Activated CD4-positive, alpha-beta T cell treated with anti-CD3 and anti-CD28 coated beads for 4 hours (primary cell): Measurements from ENCODE around the gene LTBP1.

ENCODE experiments used
- DNase-seq, 2 donors: peaks; one replicate each; pipeline ENCODE4 v3.0.0-alpha.2; 2020

Gene LTBP1

DNA sequence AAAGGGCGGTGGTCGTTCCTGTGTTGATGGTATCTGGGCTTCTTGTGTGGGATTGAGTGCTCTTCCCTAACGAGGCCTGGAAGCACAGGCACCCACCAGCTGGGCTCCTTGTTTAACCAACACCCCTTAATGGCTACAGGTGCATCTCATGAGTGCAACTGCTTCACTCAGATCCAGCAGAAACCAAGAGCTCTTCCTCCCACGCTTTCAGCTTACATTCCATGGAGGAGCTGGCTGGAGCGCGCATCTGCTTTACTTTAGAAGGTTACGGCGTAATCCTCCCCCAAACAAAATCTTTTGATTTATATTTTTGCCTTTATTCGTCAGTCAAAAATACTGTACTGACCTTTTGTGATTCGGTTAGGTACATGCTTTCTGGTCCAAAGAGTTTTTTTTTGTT, 174.7 kb downstream of the LTBP1 start:
- no peak for DNase-seq

DNA sequence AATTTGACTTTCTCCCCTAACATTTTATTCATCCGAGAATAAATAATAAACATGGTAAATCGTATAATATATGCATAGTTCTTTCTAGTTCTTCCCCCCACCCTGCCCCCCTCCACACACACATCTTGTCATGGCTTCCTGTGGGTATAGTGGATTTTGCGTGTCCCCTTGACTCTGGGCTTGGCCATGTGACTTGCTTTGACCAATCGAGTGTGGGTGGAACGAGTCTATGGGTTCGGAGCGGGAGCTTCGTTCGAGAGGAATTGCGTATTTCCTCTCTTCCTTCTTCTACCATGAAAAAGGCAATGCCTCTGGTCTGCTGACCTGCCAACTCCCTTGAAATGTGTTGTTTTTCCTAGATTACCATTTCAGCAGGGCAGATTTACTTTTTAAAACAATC, 175.2 kb downstream of the LTBP1 start:
- no peak for DNase-seq

DNA sequence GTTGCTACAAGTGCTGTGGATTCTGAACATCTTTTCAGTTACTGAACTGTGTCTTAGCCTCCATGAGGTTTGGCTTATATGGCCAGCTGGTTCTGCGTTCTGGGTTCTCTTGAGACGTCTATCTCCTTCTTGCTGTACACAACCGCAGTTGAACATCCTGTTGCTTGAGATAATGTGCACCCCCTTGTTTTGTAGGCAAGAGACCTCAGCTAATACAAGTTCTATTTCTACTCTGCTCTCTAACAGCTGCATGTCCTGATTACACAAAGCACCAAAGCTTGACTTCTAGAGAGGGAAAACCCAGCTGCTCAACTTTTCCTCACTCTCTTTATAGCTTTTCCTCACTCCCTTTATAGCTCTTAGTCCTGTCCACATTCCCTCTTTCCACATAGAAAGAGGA, 176.0 kb downstream of the LTBP1 start:
- no peak for DNase-seq

DNA sequence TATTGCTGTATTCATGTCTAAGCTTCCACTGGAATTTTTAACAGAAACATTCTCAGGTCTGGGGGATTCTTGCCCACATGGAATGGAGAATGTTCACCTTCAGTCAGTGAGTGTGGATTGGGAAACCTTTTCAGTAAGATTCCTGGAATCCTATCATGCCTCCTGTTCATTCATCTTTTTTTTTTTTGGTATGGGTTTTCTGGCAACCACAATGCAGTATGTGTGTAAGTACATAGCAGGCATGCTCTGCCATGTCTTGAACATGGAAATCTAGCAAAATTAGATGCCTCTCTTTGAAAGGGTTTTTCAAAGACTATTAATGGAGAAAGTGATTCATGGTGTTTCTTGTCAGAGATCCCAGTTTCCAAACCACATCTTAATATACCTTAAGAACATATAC, 176.5 kb downstream of the LTBP1 start:
- DNase-seq, result no peak

DNA sequence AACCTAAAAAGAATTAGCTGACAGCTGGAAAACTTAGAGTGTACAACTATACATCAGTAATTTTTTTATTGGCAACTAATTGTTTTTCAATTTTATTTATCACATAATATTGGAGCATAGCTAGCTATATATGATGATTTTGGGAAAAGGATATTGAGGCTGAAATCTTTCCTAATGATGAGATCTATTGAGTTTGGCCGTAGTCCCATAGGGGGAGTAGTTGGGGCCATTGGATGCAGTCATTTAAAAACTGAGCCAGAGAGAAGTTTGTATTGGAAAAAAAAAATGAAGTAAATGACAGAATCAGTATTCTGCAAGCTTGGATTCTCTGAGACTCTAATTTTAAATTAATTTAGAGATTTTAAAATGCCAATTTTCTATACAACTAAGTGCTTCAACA, 179.8 kb downstream of the LTBP1 start:
- no peak for DNase-seq

DNA sequence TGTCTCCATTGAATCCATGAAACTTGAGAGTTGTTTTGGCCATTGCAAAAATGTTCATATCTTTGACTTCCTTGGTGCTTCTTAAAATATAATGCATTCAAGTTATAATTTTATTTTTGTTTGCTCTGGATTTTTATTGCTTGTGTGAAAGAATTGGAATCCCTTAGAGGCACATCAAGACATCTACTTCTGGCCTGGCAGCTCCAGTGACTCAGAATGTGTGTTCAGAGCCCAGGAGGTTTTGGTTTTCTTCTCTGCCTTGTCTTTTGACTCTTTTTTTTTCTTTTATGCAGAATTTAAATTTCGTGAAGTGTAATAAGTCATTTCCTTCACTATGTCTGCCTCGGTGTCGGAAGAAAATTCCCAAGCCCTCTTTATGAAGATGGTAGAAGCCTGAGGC, 180.2 kb downstream of the LTBP1 start:
- DNase-seq, result no peak

DNA sequence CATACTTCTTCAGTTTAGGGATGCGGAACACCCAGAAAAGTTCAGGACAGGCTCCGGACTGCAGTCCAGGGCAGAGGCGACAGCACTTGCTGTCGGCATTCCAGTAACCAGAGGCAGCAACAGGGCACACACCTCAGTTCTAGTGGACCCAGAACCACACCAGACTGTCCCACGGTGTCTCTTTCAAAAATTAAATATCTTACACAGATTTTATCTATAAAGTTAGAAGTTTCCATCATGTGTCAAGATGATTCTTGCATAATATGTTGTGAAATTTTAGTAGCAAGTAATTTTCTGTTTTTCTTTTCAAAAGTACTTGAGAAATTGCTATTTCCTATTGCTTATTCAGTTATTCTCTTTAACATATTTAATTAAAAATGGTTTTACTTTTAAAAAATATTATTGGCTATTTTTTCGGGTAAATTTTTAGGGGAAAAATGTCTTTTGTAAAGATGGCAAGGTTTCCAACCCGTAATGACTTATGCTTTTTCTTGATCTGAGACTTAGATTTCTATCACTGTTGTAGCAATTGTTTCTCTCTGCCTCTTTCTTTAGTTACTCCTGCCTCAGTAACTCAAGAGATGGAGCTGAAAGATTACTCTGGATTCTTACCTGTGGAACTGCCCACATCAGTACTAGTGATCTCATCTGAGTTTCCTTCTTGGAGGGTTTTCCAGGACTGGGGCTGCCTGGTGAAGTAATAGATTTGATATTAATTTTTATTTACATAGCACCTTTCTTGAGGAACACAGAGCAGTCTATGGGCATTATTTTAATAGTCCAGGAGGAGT, 182.7 kb downstream of the LTBP1 start:
- no peak for DNase-seq

DNA sequence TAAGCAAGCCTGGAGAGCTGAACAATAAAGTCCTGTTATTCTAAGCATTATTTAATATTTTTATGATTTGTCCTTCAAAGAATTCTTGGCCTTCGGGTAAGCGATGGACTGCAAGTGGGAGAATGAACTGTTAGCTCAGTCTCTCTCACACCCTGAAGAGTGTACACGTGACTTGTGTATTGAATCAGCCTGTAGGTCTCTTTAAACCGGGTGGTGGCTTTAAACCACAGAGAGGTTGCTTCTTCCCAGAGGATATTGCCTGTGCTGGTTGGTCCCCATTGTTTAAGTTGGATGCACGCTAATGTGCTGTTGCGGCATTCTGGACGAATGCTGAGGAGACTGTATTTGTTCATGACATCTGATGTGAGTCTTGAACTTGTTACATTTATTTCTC, 183.3 kb downstream of the LTBP1 start:
- DNase-seq, result no peak

DNA sequence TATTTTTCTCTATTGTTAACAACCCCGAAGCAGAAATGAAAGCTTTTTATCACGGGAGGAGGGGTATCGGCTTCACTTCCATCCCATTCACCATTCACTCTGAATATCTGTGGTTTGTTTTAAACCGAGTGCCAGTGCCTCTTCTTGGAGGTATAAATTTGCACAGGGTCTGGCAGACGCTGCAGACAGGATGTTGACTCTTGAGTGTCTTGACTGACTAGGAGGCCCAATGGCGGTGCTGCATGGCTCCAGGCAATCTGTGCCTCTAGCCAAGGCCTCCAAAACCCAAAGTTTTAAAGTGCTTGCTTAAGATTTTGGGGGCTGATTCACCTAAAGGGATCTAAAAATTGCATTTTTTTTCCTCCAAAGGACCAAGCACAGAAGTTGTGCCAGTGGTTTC, 183.8 kb downstream of the LTBP1 start:
- no peak for DNase-seq

DNA sequence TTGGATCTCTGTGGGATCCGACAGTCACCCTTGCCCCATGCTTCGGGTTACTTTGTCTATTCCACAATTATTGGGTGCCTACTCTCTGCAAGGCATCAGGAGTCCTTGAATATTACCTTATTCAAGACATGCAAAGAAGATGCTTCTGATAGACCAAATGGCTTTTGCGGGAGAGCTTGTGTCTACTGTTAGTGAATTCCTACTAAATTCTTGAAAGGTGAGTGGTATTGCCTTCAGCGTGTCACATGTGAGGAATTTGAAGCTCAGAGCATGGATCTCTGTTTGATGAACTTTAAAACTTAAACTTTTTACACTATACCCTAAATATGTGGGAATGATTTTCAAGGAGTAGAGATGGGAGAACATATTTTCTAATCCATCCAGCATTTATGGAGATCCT, 184.4 kb downstream of the LTBP1 start:
- DNase-seq, result no peak

DNA sequence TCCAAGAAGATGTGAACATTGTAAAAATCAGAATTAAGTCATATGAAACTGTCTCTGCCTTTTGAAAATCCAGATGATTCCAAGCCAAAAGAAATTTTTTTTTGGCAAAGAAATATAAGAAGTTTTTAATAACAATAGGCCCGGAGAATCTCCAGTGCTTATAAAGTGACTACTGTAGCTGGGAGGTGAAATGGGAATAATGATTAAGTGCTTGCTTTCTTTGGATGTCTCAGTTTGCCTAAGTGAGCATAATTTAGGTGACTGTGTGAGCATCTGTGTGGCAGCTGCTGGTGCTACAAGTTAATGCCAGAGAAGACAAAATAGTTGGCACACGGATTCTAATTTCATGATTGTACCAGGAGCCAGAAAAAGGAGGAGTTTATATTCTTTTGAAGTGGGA, 185.0 kb downstream of the LTBP1 start:
- DNase-seq, result no peak

DNA sequence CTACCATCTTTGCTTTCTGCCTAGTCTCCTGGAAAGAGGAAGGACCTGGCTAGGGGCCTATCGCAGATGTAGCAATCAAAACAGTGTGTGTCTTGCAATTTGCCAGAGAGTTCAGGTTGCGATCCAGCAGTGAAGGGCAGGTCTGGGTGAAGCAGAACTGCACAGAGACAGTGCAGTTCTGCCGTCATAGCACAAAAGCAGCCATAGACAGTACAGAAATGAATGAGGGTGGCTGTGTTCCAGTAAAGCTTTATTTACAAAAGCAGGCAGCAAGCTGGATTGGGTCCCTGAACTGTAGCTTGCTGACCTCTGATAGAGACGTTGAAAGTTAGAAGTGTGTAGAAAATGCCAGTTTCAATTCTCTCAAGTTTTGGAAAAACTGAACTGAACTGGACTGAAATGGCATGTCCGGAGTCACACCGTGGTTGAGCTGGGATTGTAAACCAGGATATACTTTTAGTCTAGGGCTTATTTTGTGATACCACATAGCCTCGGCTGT, 186.8 kb downstream of the LTBP1 start:
- DNase-seq, result no peak

DNA sequence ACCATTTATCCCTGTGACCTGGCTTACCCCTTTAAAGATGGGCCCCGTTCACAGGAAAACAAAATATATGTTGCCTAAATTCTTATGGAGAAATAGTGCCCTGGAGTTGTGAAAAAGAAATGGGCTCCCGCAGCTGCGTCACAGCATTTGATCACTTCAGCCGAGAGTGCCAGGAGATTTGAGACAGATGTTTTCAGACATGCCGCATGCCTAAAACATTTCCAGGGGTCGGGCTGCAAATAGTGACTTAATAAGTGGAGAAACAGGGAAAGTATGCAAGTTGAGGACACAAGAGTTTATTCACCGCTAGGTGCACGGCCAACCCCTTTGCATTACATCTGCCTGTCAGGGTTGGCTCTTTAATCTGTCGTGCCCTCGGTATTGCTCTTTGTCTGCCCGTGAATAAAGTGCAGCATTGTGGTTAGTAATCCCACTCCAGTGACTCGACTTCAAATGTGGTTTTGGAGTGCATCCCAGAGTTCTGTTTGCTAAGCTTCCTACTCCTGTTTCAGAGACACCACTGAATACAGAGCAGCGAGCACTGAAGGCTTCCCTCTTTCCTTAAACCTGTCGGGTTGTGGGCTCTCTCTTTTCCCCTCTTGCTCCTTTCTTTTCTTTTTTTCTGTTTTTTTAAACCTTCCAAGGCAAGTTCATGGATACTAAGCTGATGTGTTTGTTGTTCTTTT, 187.5 kb downstream of the LTBP1 start:
- no peak for DNase-seq

DNA sequence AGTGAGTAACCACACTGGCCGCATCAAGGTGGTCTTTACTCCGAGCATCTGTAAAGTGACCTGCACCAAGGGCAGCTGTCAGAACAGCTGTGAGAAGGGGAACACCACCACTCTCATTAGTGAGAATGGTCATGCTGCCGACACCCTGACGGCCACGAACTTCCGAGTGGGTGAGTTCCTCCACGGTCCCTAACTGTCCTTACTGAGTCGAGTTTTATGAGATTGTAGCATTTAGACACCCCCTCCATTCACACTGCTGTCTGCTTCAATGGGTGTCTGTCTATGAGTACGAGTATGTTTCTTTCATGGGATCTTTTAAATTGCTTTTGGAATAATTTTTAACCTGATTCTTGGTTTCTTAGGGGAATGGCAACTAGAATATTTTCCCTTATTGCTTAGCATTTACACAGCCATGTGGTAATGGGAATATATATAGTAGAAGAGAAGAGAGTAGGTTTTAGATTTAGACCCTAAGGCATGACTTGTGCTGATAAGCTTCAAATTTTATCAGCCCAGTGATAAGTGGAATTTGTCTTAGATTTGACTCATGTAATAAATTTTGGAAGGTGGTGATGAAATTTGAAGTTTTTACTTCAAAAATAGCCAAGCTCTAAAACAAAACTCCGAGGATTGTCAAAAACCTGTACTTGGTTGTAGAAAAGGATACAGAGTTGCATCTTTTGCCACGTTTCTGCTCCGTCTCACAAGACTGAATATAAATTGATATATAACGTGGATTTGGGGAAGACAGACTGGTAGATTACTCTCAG, 188.2 kb downstream of the LTBP1 start:
- no peak for DNase-seq

DNA sequence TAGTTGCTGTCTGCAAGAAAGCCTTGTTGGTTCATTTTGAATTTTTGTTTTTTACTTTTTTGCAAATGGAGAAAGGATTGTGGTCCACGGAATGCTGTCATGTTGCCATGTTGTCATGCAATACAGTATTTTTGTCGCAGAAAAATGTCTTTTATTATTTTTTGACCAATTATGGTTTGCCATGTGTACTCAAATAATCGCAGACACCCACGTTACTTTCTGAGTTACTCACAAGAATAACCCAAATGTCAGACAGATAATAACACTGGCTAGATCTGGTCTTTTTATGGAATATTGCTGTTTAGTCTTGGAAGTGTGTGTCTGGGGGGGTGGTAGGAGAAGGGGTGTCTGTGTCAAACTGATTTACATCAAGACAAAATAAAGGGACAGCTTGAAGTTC, 188.9 kb downstream of the LTBP1 start:
- DNase-seq, result no peak

DNA sequence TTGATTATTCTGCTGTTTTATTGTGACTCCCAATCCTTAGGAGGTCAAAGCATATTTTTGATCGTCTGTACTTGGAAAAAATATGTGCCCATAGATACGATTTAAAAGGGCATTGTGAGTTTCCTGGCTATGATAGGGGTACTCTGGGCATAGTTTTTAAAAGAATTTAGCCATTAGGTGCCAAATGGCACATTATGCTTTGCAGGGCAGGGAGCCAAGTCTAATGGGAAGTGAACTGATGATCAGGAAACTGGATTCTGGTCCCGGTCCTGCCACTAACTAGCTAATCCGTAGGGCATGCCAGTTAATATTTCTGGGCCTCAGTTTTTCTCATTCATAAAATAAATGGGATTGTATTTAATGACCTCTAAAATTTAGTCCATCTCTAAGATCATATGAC, 189.3 kb downstream of the LTBP1 start:
- DNase-seq, result no peak

DNA sequence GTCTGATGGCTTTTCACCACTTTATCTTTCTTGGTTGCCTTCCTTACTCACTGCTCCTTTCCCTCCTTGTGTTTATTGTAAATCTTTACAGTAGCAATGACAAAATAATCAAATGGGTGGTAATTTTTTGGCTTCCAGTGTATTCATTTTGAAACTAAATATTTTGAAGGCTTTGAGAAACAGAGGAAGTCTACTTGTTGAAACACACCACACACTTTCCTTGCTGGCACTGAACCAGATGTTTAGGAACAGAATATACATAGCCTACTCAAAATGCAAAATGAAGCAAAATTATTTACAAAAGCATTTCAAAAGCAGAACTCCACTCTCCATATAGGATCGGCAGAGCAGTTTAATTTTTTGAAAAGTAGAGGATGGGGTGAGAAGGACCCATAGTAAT, 189.8 kb downstream of the LTBP1 start:
- DNase-seq, result no peak

DNA sequence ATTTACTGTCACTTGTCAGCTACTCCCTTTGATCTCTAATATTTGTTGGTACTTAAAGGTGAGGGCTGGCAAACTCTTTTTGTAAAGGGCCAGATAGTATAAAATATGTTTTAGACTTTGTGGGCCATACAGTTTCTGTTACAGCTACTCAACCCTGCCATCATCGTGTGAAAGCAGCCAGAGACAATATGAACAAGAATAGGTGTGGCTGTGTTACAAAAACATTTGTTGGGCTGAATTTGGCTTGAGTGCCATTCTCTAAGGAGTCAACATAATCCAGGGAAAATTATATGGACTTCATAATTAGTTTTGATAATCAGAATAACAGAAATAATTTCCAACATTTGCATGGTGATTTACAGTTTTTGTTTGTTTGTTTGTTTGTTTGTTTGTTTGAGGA, 190.6 kb downstream of the LTBP1 start:
- no peak for DNase-seq

DNA sequence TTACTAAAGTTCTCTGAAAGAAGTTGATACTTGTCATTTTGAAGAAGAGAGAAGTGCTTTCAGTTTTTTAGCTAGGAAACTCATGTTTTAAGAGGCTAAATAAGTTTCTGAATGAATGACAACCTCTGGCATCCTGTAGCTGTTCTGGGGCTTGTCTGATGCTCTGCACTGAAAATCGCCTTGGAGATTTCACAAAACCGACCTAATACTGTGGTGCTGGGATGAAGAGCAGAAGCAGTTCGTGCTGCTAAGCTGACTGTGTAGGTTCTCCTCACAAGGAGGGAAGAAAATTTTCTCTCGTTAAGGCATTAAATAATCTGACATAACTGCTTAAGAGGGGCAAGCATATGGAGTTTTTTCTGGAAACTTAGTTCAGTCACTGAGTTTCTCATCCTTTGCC, 193.2 kb downstream of the LTBP1 start:
- DNase-seq, result no peak

DNA sequence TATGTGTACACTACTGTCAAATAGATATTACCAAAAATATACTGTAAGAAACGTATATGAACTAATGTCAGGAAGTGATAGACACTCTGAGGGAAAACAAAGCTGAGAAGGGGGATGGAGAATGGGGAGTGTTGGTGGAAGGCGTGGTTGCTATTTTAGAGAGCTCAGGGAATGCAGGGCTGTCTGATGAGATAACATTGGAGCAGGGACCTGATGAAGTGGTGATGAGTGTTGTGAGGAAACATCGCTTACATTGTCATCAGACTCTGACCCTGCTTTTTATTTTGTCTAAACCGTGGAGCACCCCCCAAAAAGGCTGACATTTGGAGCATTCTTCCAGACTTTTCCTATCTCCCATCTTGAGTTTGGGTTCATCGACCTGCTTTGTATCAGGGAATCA, 194.7 kb downstream of the LTBP1 start:
- DNase-seq, result no peak

DNA sequence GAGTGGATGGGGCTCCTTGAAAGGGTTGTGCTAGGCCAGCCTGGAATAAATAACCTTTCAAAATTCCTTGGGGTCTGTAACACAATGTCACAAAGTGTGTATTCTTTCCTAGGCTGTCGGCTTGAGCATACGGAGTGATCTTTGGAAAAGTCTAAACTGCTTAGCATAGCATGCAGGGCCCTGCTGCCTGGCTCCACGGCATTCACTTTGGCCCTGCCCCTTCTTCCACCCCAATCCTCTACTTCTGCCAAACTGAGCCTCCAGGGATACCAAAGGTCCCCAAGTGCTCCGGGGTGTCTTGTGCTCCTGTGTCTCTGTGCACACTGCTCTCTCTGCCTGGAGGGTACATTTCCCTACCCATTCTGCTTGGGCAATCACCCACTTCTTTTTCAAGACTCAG, 196.1 kb downstream of the LTBP1 start:
- DNase-seq, result no peak

DNA sequence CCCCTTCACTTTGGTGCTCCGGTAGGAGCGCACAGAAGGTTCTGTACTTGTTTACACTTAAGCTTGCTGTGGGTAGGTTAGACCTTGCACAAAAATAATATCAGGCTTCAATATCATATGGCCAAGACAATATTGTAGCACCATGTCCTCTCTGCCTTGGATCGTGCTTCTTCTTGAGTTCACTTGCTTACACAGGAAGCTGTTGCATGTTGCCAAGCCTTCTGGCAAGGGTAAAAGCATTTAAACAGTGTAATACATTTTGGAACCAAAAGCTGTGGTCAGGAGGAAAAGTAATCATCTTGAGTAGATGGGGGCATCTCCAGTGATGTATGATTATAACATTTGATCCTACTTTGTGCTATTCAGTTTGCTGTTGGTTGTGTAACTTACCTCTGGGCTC, 197.5 kb downstream of the LTBP1 start:
- DNase-seq, result no peak

DNA sequence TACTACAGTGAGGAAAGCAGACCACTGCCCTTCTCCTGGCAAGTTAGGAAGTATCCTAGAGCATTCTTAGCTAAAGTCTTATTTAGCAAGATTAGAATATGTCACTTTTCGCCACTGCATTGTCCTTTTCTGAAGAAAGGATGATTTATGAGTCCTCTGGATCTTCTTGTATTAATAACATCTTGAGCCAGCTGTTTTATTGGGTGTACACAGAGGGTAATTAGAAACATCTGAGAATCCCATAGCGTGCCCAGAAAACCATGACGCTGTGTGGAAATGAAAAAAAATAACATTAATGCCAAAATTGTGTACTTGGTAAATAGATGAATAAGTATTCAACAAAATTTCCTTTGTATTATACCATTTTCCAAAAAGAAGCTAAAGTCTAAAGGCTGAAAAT, 198.7 kb downstream of the LTBP1 start:
- no peak for DNase-seq

DNA sequence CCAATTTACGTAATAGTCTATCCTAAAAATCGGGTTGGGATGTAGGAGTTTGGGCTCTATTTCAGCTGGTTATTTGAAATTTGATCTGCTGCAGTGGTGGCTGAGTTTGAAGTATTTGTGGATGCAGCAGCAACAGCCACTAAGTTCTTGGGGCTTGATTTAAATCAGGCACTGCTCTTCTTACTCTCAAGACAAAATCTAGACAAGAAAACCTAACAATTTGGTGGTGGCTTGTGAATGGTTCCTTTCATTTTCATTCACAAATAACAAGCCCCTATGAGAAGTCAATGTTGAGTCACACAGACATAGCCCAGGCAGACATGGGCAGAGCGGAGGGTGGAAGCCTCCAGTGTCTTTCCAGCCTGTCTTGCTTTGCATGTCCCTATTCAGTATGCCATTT, 199.3 kb downstream of the LTBP1 start:
- DNase-seq, result no peak
